ENCODE measurements around the gene PACSIN3.
A peak's percentile ranks its signal among the peaks of the same experiment; 100 is the strongest.

The PACSIN3 gene

DNA sequence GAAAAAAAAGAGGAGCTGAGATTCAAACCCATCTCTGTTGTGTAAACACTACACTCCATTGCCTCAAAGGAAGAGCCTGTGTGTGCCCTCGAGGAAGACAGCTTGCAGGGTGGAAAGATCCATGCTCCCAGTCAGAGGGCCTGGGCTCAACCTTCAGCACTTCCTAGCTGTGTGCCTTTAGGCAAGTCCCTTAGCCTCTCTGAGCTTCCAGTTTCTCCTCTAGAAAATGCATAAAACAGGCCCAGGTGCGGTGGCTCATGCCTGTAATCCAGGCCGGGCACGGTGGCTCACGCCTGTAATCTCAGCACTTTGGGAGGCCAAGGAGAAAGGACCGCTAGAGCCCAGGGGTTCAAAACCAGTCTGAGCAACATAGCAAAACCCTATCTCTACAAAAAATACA is 5.0 kb downstream of the PACSIN3 start:
- CTCF ChIA-PET, result interaction anchor here (0.8 kb wide), 1 partner anchor 173 kb away, joined by 3 read pairs; no protein-coding TSS in a partner anchor
- TF ChIP-seq ARNT (IDR thresholded peaks at IDR 0.05), result no peak
- no peak for TF ChIP-seq LEF1 (IDR thresholded peaks at IDR 0.05; ENCODE audit: borderline replicate concordance)
- TF ChIP-seq, protein P1, sequence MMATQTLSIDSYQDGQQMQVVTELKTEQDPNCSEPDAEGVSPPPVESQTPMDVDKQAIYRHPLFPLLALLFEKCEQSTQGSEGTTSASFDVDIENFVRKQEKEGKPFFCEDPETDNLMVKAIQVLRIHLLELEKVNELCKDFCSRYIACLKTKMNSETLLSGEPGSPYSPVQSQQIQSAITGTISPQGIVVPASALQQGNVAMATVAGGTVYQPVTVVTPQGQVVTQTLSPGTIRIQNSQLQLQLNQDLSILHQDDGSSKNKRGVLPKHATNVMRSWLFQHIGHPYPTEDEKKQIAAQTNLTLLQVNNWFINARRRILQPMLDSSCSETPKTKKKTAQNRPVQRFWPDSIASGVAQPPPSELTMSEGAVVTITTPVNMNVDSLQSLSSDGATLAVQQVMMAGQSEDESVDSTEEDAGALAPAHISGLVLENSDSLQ (IDR thresholded peaks at IDR 0.05), result no peak
- no peak for TF ChIP-seq FOXM1 (IDR thresholded peaks at IDR 0.05; ENCODE audit: borderline replicate concordance)
- TF ChIP-seq SP1 (IDR thresholded peaks at IDR 0.05), result no peak

DNA sequence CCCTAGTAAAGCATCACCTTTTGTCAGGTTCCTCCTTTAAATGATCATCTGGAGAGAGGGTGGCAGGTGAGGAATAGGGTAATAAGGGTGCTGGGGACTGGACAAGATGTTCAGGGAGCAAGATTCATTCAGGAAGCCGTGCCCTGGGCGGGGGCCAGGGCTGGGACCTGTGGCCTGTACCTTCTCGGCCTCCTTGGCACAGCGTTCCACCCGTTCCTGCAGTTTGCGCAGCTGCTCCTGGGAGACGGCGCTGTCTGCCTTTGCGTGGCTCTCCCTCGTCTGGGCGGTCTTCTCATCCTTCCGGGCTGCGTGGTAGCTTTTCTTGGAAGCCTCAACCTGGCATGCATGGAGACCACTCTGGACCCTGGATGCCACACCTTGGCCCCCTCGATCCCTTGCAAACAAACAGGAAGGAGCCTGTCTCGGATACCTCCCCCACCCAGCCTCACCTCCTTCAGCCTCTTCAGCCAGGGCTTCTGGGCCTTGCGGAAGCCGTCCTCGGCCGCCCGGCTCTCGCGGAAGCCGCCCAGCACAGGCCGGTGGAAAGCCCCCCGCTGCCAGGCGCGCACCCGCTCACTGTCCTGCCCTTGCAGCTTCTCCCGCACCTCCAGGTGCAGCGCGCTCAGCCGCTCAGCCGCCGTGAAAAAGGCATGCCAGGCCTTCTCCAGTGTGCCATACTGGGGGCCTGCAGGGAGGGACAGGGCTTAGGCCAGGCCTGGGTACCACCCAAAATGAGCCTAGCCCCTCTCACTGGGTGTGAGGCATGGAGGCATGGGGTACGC is 6.0 kb downstream of the PACSIN3 start:
- POLR2A ChIA-PET, result interaction anchor here (1.0 to 2.9 kb wide), 2 partner anchors 35 to 174 kb away, joined by 4 to 11 read pairs; partner anchors contain the start of gene DDB2
- CTCF ChIA-PET, result interaction anchor here (0.8 to 1.3 kb wide), 7 partner anchors 13 to 179 kb away, joined by 3 to 4 read pairs (median 3); partner anchors contain the start of gene ACP2
- TF ChIP-seq, protein P1 (IDR thresholded peaks at IDR 0.05), result no peak
- DNase-seq (ENCODE audit: extremely low spot score), result no peak

More for the DNA sequence above, 5.0 kb downstream of the PACSIN3 start:
- DNase-seq (ENCODE audit: extremely low spot score), result no peak
- POLR2A ChIA-PET, result interaction anchor here (2.9 kb wide), 1 partner anchor 34 kb away, joined by 11 read pairs; the partner anchor contains the start of gene DDB2

DNA sequence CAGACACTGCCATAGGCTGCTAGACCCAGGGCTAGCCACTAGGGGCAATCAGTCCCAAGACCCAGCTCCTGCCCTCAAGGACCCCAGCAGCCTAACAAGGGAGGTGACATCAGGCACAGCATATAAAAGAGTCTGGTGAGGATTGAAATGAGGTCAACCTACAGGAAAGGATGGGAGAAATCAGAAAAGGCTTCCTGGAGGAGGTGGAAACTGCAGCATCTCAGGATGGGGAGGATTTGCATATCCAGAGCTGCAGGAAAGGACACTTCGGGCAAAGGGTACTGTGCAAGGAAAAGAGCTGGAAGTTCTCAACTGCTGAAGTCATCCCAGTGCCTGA is 6.6 kb downstream of the PACSIN3 start:
- TF ChIP-seq TARDBP (IDR thresholded peaks at IDR 0.05), result no peak
- TF ChIP-seq LEF1 (IDR thresholded peaks at IDR 0.05; ENCODE audit: borderline replicate concordance), result no peak
- no peak for TF ChIP-seq ARNT (IDR thresholded peaks at IDR 0.05)
- TF ChIP-seq FOXM1 (IDR thresholded peaks at IDR 0.05; ENCODE audit: borderline replicate concordance), result no peak
- no peak for TF ChIP-seq ZNF384 (IDR thresholded peaks at IDR 0.05)
- TF ChIP-seq FOXA1 (IDR thresholded peaks at IDR 0.05), result no peak
- no peak for TF ChIP-seq SUZ12 (IDR thresholded peaks at IDR 0.05)
- no peak for TF ChIP-seq CTBP1 (IDR thresholded peaks at IDR 0.05; ENCODE audit: borderline replicate concordance)
- no peak for TF ChIP-seq BHLHE40 (IDR thresholded peaks at IDR 0.05; ENCODE audit: borderline replicate concordance)
- TF ChIP-seq L3MBTL2 (conservative IDR thresholded peaks at IDR 0.05), result no peak
- TF ChIP-seq NFRKB (IDR thresholded peaks at IDR 0.05), result no peak
- no peak for TF ChIP-seq SP1 (IDR thresholded peaks at IDR 0.05)
- TF ChIP-seq HDGF (IDR thresholded peaks at IDR 0.05; ENCODE audit: borderline replicate concordance), result no peak
- TF ChIP-seq ELF4 (IDR thresholded peaks at IDR 0.05), result no peak
- TF ChIP-seq FOXK2 (IDR thresholded peaks at IDR 0.05), result no peak
- TF ChIP-seq, protein P1 (IDR thresholded peaks at IDR 0.05), result no peak
- peak; percentile 66 for DNase-seq (ENCODE audit: extremely low spot score)
- ChIA-PET POLR2A (interaction anchor here (1.0 to 2.9 kb wide), 2 partner anchors 35 to 175 kb away, joined by 4 to 11 read pairs; partner anchors contain the start of gene DDB2), CTCF (interaction anchor here (0.8 to 2.2 kb wide), 7 partner anchors 14 to 180 kb away, joined by 3 to 25 read pairs (median 3); partner anchors contain the start of gene ACP2)

DNA sequence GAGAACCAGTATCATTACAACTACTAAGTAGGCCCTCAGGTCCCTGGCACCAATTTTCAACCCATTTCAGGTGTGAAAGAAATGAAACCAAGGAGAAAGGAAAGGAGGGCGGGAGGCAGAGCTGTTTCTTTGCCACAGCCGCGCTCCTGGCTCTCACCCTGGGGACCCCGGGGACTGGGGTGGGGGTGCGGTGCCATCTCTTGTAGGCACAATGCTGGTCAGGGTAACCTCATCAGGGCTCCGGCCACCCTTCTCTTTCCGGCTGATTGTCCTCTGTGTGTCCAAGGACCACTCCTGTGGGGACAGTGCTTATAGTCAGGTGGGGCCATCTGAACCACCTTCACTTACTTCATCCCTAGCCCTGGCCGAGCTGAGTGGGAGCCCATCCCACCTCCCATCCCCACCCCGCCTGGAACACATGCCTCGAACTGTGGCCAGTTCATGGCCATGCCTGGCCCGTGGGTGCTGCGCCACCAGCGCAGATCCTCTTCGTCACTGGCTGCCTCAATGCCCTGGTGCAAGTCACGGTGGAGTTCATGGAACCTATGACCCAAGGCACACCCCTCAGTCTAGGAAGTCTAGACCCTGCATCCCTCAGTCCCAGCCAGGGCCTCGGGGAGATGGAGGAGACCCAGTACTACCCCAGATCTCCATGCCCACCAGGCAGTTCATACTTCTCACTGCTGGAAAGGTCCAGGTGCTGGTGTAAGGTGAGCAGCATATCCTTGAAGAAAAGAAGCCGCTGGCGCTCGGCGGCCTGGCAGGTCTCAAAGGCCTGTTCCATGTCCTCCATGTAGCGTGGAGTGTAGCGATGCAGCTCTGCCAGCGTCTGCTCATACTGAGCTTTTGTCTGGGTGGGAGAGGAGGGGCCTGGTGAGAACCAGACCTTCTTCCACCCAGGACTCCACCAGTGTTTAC is 7.2 kb downstream of the PACSIN3 start:
- POLR2A ChIA-PET, result interaction anchor here (0.6 to 2.9 kb wide), 6 partner anchors 8 to 175 kb away, joined by 3 to 18 read pairs (median 6); partner anchors contain the start of genes ACP2 and DDB2
- DNase-seq (ENCODE audit: extremely low spot score), result no peak
- TF ChIP-seq BHLHE40 (IDR thresholded peaks at IDR 0.05; ENCODE audit: borderline replicate concordance), result no peak
- TF ChIP-seq SP1 (IDR thresholded peaks at IDR 0.05), result no peak
- TF ChIP-seq LEF1 (IDR thresholded peaks at IDR 0.05; ENCODE audit: borderline replicate concordance), result no peak
- no peak for TF ChIP-seq CTBP1 (IDR thresholded peaks at IDR 0.05; ENCODE audit: borderline replicate concordance)
- no peak for TF ChIP-seq SUZ12 (IDR thresholded peaks at IDR 0.05)
- TF ChIP-seq, protein P1 (IDR thresholded peaks at IDR 0.05), result no peak
- CTCF ChIA-PET, result interaction anchor here (0.6 to 2.7 kb wide), 11 partner anchors 9 to 181 kb away, joined by 3 to 25 read pairs (median 4); partner anchors contain the start of gene ACP2

DNA sequence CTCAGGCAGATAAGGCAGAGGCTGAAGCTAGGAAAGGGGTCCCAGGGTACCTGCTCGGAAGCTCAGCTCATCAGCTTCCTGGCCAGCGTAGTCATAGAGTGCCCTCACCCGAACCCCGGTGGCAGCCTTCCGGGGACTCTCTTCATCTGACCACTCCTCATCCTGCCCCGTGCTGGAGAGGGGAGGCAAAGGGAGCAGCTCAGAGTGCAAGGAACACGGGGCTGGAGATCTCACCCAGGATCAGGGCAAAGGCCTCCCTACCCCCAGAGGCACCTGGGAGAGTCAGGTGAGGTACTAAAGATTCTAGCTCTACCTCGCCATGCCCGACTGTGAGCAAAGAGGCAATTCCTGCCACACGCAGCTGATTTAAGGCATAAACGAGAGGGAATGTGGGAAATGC is 7.9 kb downstream of the PACSIN3 start:
- DNase-seq (ENCODE audit: extremely low spot score), result no peak
- TF ChIP-seq HDGF (IDR thresholded peaks at IDR 0.05; ENCODE audit: borderline replicate concordance) (no peak), CTBP1 (IDR thresholded peaks at IDR 0.05; ENCODE audit: borderline replicate concordance) (no peak), FOXA1 (IDR thresholded peaks at IDR 0.05) (no peak), ARNT (IDR thresholded peaks at IDR 0.05) (no peak), FOXM1 (IDR thresholded peaks at IDR 0.05; ENCODE audit: borderline replicate concordance) (no peak), ELF4 (IDR thresholded peaks at IDR 0.05) (no peak), LEF1 (IDR thresholded peaks at IDR 0.05; ENCODE audit: borderline replicate concordance) (no peak), L3MBTL2 (conservative IDR thresholded peaks at IDR 0.05) (no peak), SUZ12 (IDR thresholded peaks at IDR 0.05) (no peak)
- TF ChIP-seq, protein P1 (IDR thresholded peaks at IDR 0.05), result no peak
- ChIA-PET POLR2A (interaction anchor here (0.6 to 2.3 kb wide), 6 partner anchors 8 to 176 kb away, joined by 3 to 18 read pairs (median 4); partner anchors contain the start of genes ACP2 and DDB2), CTCF (interaction anchor here (0.6 to 2.7 kb wide), 7 partner anchors 9 to 176 kb away, joined by 3 to 25 read pairs (median 4); partner anchors contain the start of gene ACP2)
